Mucosa of descending colon (tissue), 3 donors: Measurements from ENCODE around the gene PPHLN1. TPM values are rescaled to one million over a fixed set of nuclear protein-coding genes. Genes with fewer than 3 reads are reported as not detected.

ENCODE experiments used
- ATAC-seq: fragments of 200-7000 bp; cut with Tn5 transposase; one replicate; pipeline ENCODE4 v1.9.1; 2020; ENCODE audit warnings: mild to moderate bottlenecking, moderate library complexity
- DNase-seq, 3 donors: peaks; one replicate each; pipeline ENCODE4 v3.0.0-alpha.2; 2020
- H3K36me3 ChIP-seq: fragments of 200-600 bp; one replicate; pipeline ENCODE4 v1.8.0; 2021; ENCODE audit warnings: low read depth, mild to moderate bottlenecking
- H3K4me1 ChIP-seq: fragments of 200-600 bp; one replicate; pipeline ENCODE4 v1.8.0; 2021; ENCODE audit warnings: low read depth, mild to moderate bottlenecking
- H3K4me3 ChIP-seq: fragments of 200-600 bp; one replicate; pipeline ENCODE4 v1.8.0; 2021; ENCODE audit warnings: mild to moderate bottlenecking
- H3K9me3 ChIP-seq: fragments of 200-600 bp; one replicate; pipeline ENCODE4 v1.8.0; 2021; ENCODE audit warnings: mild to moderate bottlenecking
- intact Hi-C, 2 donors: fragments of 100-400 bp; cut with DNase I in 1 of 2; cut with micrococcal nuclease in 1 of 2; formaldehyde crosslinking; loops; one replicate each; pipeline versions ENCODE4 v1.11.0 to v1.11.1; 2022; cut with DNase I, micrococcal nuclease
- total RNA-seq, 3 donors: library from RNA; stranded (reverse); fragmentation: NEBNext Ultra II Directional in 2 of 3; extraction: Animal tissue kit (Norgen Biotek cat#: 25700) in 2 of 3; gene quantifications; one replicate each; pipeline versions ENCODE4 v1.2.1 to v1.2.4, GENCODE V29; 2021 to 2023
- TF ChIP-seq, protein P1 (sequence below): fragments of 200-600 bp; IDR thresholded peaks from one replicate; pipeline ENCODE4 v1.8.0; 2022; ENCODE audit warnings: antibody characterized with exemption, mild to moderate bottlenecking
- donor health status: DM: no; HTN: no; CAD: no; lungs with moderate emphysema.
- donor health status: DM: no; HTN: no; CAD: no.
- donor health status: DM: no; HTN: yes; CAD: no.

The PPHLN1 gene
- total RNA-seq, 3 donors from 2014 or later = 43.7 to 50.6 (median 44.9) TPM

DNA sequence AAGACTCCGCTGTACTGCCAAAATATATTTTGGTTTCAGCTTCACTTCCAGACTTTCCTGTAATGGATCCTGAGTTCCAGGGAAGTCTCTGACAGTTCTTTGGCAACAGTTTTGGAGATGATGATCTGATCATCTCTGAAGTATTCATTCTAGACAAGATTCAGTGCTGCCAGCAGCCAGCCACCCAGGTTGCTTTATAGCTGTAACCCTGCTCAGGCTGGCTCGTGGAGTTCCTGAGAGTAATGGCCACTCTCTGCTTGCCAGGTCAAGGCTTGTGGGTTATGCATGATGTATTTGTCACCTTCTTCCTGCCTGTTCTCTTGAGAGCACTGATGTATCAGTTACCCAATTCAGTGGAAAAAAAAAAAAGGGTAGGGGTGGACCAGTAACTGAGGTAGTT is 124.3 kb downstream of the PPHLN1 start:
- intact Hi-C loops = no loop called here
- no peaks in the 10 kb centered on the region for H3K36me3 ChIP-seq
- TF ChIP-seq, protein P1, sequence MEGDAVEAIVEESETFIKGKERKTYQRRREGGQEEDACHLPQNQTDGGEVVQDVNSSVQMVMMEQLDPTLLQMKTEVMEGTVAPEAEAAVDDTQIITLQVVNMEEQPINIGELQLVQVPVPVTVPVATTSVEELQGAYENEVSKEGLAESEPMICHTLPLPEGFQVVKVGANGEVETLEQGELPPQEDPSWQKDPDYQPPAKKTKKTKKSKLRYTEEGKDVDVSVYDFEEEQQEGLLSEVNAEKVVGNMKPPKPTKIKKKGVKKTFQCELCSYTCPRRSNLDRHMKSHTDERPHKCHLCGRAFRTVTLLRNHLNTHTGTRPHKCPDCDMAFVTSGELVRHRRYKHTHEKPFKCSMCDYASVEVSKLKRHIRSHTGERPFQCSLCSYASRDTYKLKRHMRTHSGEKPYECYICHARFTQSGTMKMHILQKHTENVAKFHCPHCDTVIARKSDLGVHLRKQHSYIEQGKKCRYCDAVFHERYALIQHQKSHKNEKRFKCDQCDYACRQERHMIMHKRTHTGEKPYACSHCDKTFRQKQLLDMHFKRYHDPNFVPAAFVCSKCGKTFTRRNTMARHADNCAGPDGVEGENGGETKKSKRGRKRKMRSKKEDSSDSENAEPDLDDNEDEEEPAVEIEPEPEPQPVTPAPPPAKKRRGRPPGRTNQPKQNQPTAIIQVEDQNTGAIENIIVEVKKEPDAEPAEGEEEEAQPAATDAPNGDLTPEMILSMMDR = no peak
- H3K4me3 ChIP-seq = no peak overlapping the region
- no peak for ATAC-seq
- no peak for DNase-seq
- no peaks in the 10 kb centered on the region for H3K4me1 ChIP-seq
- no peaks in the 10 kb centered on the region for H3K9me3 ChIP-seq

DNA sequence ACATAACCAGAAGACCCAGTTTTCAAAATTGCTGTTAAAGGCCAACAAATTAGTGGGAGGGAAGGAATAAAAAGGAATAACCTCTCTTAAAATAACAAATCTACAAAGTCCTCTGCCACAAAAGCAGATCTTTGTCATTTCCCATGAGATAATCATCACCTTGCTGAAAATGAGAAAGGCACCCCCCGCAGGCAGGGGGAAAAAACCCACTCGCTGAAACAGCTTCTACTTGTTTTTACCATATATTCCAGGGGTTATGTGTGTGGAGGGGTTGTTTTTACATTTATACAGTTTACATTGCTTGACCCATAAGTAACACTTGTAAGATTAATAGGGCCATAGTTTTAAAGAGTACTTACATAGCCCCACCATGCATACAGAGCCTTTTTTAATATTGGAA is 132.6 kb downstream of the PPHLN1 start:
- TF ChIP-seq, protein P1 = no peak
- intact Hi-C loops = no loop called here
- ATAC-seq (no peak), DNase-seq (no peak)
- H3K9me3 ChIP-seq = no peaks in the 10 kb centered on the region
- no peaks in the 10 kb centered on the region for H3K36me3 ChIP-seq
- H3K4me1 ChIP-seq = peaks cover 11% of the 10 kb centered on the region
- H3K4me3 ChIP-seq = no peak overlapping the region

DNA sequence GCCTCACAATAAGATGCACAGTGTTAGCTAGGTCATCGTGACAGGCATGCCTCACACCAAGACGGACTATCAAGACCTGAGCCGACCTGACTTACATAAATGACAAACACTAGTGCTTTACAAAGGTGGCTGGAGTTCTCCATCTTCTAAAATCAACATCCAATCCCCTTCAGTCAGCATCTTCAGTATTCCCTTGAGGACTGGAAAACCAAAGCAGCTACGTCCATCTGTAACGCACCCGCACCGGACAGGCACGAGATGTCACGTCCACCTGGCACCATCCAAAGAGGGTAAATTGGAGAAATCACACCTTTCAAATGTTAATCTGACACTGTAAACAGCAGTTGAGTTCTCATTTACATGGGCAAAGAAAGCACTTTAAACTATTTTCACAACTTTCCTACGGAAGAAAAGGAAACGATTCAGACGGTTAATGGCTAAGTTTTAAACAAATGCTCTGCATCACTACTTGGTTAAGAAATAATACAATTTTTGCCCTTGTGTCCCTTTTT is 133.4 kb downstream of the PPHLN1 start:
- Histone ChIP-seq H3K36me3 (no peaks in the 10 kb centered on the region), H3K9me3 (no peaks in the 10 kb centered on the region), H3K4me1 (peaks cover 12% of the 10 kb centered on the region), H3K4me3 (no peak overlapping the region)
- intact Hi-C loops = no loop called here
- DNase-seq = no peak
- no peak for ATAC-seq
- TF ChIP-seq, protein P1 = no peak

DNA sequence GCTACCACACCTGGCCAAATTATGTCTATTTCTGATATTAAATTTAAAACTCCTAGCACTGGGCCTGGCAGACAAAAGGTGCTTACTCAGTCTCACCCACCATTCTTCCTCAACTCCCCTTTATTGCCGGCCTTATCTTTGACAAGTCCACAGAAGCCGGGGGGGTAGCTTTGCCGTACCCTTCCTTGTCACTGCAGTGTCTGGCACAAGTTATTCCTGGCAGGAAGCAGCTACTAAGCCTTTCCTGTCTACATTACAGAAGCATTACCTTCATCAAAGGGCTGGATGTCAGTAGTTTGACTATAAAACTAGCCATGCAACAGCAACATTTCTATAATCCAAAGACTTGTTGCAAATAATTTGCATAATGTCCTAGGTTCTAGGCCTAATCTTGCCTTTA is 136.5 kb downstream of the PPHLN1 start:
- H3K36me3 ChIP-seq = no peaks in the 10 kb centered on the region
- H3K9me3 ChIP-seq = no peaks in the 10 kb centered on the region
- intact Hi-C loops = no loop called here
- TF ChIP-seq, protein P1 = no peak
- ATAC-seq (no peak), DNase-seq (no peak)
- H3K4me1 ChIP-seq = peaks cover 12% of the 10 kb centered on the region
- H3K4me3 ChIP-seq = no peak overlapping the region

- no peak for DNase-seq
- Histone ChIP-seq H3K9me3 (no peaks in the 10 kb centered on the region), H3K4me3 (no peak overlapping the region), H3K36me3 (no peaks in the 10 kb centered on the region), H3K4me1 (peaks cover 12% of the 10 kb centered on the region)
- peak; percentile 86 for ATAC-seq
- intact Hi-C loops = no loop called here
- TF ChIP-seq, protein P1 = no peak
Observed at GRCh38 chr12:42463671-42464070, 137.7 kb downstream of the PPHLN1 start.

- Histone ChIP-seq H3K4me1 (peaks cover 3% of the 10 kb centered on the region), H3K9me3 (no peaks in the 10 kb centered on the region), H3K36me3 (no peaks in the 10 kb centered on the region), H3K4me3 (no peak overlapping the region)
- intact Hi-C loops = no loop called here
- TF ChIP-seq, protein P1 = no peak
- peak; percentile 36 for ATAC-seq
- DNase-seq = peak in 1 of 3 donors; percentile 22
Observed at GRCh38 chr12:42468341-42468821, 142.4 kb downstream of the PPHLN1 start.
